CD14-positive monocyte (primary cell): Measurements from ENCODE around the gene EFCAB7. TPM values are rescaled to one million over a fixed set of nuclear protein-coding genes. Genes with fewer than 3 reads are reported as not detected.

Source experiments
- DNase-seq, 3 donors: peaks; one replicate each; pipeline ENCODE4 v3.0.0-alpha.2; 2011 to 2022
- H2AFZ ChIP-seq: 2 replicates; pipeline ENCODE4 v1.6.0; 2012; ENCODE audit warnings: mild to moderate bottlenecking, low read depth, low read length, inconsistent platforms; ENCODE audit not compliant: insufficient read depth, poor library complexity, severe bottlenecking
- H3K27ac ChIP-seq, 2 donors: 1 replicate in 1 of 2; 2 replicates in 1 of 2; pipeline ENCODE4 v1.5.1; 2012 to 2013; ENCODE audit warnings: low read length in 2 of 2, control low read depth in 1 of 2, inconsistent platforms in 1 of 2, low read depth in 1 of 2, mild to moderate bottlenecking in 1 of 2
- H3K27me3 ChIP-seq, 2 donors: one replicate each; pipeline versions ENCODE4 v1.6.0 to v1.6.1; 2011 to 2013; ENCODE audit warnings: low read length in 2 of 2; ENCODE audit not compliant: control insufficient read depth in 2 of 2, insufficient read depth in 2 of 2
- H3K36me3 ChIP-seq, 2 donors: replicated peaks in 1 of 2; 1 replicate in 1 of 2; 2 replicates in 1 of 2; pipeline versions ENCODE4 v1.5.1 to v1.6.1; 2012 to 2013; ENCODE audit warnings: low read length in 2 of 2, control low read depth in 1 of 2, inconsistent platforms in 1 of 2, mild to moderate bottlenecking in 1 of 2; ENCODE audit not compliant: insufficient read depth in 2 of 2, control insufficient read depth in 1 of 2
- H3K4me1 ChIP-seq, 2 donors: 1 replicate in 1 of 2; 2 replicates in 1 of 2; pipeline versions ENCODE4 v1.5.1 to v1.6.1; 2012 to 2013; ENCODE audit warnings: low read length in 2 of 2, control low read depth in 1 of 2, inconsistent platforms in 1 of 2, mild to moderate bottlenecking in 1 of 2, moderate library complexity in 1 of 2; ENCODE audit not compliant: insufficient read depth in 2 of 2, control insufficient read depth in 1 of 2
- H3K4me2 ChIP-seq: replicated peaks from 2 replicates; pipeline ENCODE3; 2012; ENCODE audit warnings: low read length, moderate library complexity, mild to moderate bottlenecking; ENCODE audit not compliant: poor library complexity, severe bottlenecking; ENCODE audit errors: extremely low read depth
- H3K4me3 ChIP-seq, 3 experiments: fragments of 200-600 bp in 1 of 3; sonication (generic) in 1 of 3; replicated peaks in 1 of 3; 1 replicate in 2 of 3; 2 replicates in 1 of 3; pipeline ENCODE4 v1.5.1; 2011 to 2013; ENCODE audit warnings: low read length in 3 of 3, mild to moderate bottlenecking in 3 of 3, control low read depth in 2 of 3, low read depth in 2 of 3, inconsistent platforms in 1 of 3, moderate library complexity in 1 of 3
- H3K79me2 ChIP-seq: 2 replicates; pipeline ENCODE4 v1.6.0; 2012; ENCODE audit warnings: mild to moderate bottlenecking, control low read depth, inconsistent platforms, low read length, moderate library complexity; ENCODE audit not compliant: insufficient read depth
- H3K9ac ChIP-seq: 2 replicates; pipeline ENCODE4 v1.6.0; 2017; ENCODE audit warnings: low read length, mild to moderate bottlenecking; ENCODE audit not compliant: insufficient read depth, poor library complexity, severe bottlenecking
- H3K9me3 ChIP-seq, 2 donors: replicated peaks in 1 of 2; 1 replicate in 1 of 2; 2 replicates in 1 of 2; pipeline versions ENCODE4 v1.5.1 to v1.6.1; 2012 to 2013; ENCODE audit warnings: low read length in 2 of 2, control low read depth in 1 of 2; ENCODE audit not compliant: control insufficient read depth in 1 of 2, insufficient read depth in 1 of 2
- H4K20me1 ChIP-seq: 2 replicates; pipeline ENCODE4 v1.6.0; 2012; ENCODE audit warnings: mild to moderate bottlenecking, low read length, control low read depth, moderate library complexity; ENCODE audit not compliant: insufficient read depth
- H3K27ac Mint-ChIP-seq, 7 donors: one replicate each; pipeline ENCODE4 v1.8.0; 2020; ENCODE audit warnings: mild to moderate bottlenecking in 7 of 7, mixed read lengths in 7 of 7, moderate library complexity in 6 of 7, inconsistent platforms in 2 of 7
- H3K27me3 Mint-ChIP-seq, 3 donors: one replicate each; pipeline ENCODE4 v1.8.0; 2021 to 2022; ENCODE audit warnings: low read depth in 3 of 3, mild to moderate bottlenecking in 3 of 3, mixed read lengths in 3 of 3, moderate library complexity in 3 of 3, inconsistent platforms in 1 of 3
- H3K36me3 Mint-ChIP-seq, 2 donors: one replicate each; pipeline ENCODE4 v1.8.0; 2020; ENCODE audit warnings: mixed read lengths in 2 of 2, inconsistent platforms in 1 of 2, mild to moderate bottlenecking in 1 of 2
- H3K4me1 Mint-ChIP-seq: one replicate; pipeline ENCODE4 v1.8.0; 2020; ENCODE audit warnings: mild to moderate bottlenecking, mixed read lengths
- H3K4me3 Mint-ChIP-seq, 2 donors: one replicate each; pipeline ENCODE4 v1.8.0; 2020; ENCODE audit warnings: mild to moderate bottlenecking in 2 of 2, mixed read lengths in 2 of 2, moderate library complexity in 1 of 2
- H3K9me3 Mint-ChIP-seq, 7 donors: one replicate each; pipeline ENCODE4 v1.8.0; 2020 to 2022; ENCODE audit warnings: mixed read lengths in 7 of 7, mild to moderate bottlenecking in 6 of 7, moderate library complexity in 6 of 7, inconsistent platforms in 2 of 7
- WGBS: methylation state at CpG from one replicate; pipeline ENCODE4 v1.1.5; 2013; ENCODE audit warnings: missing lambda C conversion rate; ENCODE audit not compliant: insufficient coverage; 5-methylcytosine and 5-hydroxymethylcytosine counted together
- intact Hi-C, 2 donors: fragments of 100-400 bp; cut with micrococcal nuclease; formaldehyde crosslinking; loops; one replicate each; pipeline versions ENCODE4 v1.15.0 to v1.15.1; 2023
- polyA plus RNA-seq, 3 donors: library from polyadenylated mRNA; depleted of rRNA in 1 of 3; unstranded in 2 of 3; stranded (reverse) in 1 of 3; fragments of 300-500 nt in 2 of 3; fragments of >200 nt in 1 of 3; fragmentation: Illumina TruSeq in 2 of 3; gene quantifications; 1 replicate in 2 of 3; 2 replicates in 1 of 3; pipeline ENCODE4 v1.2.3, GENCODE V29; 2012 to 2021
- TF ChIP-seq, protein P1 (sequence below): fragments of 200-600 bp; IDR thresholded peaks from one replicate; pipeline ENCODE4 v1.8.0; 2022; ENCODE audit warnings: antibody characterized with exemption, mild to moderate bottlenecking

The EFCAB7 gene
- polyA plus RNA-seq, 3 donors = 0.37 to 2.2 (median 0.92) TPM

- TF ChIP-seq, protein P1, sequence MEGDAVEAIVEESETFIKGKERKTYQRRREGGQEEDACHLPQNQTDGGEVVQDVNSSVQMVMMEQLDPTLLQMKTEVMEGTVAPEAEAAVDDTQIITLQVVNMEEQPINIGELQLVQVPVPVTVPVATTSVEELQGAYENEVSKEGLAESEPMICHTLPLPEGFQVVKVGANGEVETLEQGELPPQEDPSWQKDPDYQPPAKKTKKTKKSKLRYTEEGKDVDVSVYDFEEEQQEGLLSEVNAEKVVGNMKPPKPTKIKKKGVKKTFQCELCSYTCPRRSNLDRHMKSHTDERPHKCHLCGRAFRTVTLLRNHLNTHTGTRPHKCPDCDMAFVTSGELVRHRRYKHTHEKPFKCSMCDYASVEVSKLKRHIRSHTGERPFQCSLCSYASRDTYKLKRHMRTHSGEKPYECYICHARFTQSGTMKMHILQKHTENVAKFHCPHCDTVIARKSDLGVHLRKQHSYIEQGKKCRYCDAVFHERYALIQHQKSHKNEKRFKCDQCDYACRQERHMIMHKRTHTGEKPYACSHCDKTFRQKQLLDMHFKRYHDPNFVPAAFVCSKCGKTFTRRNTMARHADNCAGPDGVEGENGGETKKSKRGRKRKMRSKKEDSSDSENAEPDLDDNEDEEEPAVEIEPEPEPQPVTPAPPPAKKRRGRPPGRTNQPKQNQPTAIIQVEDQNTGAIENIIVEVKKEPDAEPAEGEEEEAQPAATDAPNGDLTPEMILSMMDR = no peak
- H4K20me1 ChIP-seq = no peaks in the 10 kb centered on the region
- intact Hi-C loops = no loop called here
- no peaks in the 10 kb centered on the region for H3K36me3 ChIP-seq
- H3K4me3 ChIP-seq = no peak overlapping the region
- no peak overlapping the region for H3K9ac ChIP-seq
- Mint-ChIP-seq H3K4me1 (no peaks in the 10 kb centered on the region), H3K27me3 (no peaks in the 10 kb centered on the region), H3K36me3 (peaks cover 0 to 14% of the 10 kb centered on the region in 2 donors), H3K27ac (peak overlapping the region in 1 of 7 donors; percentile 35), H3K9me3 (peaks cover 0 to 4% (median 2%) of the 10 kb centered on the region in 7 donors), H3K4me3 (no peak overlapping the region)
- peaks cover 8% of the 10 kb centered on the region for H3K79me2 ChIP-seq
- no peak for DNase-seq
- no peaks in the 10 kb centered on the region for H3K4me1 ChIP-seq
- no peak overlapping the region for H3K27ac ChIP-seq
- no peak overlapping the region for H2AFZ ChIP-seq
- H3K27me3 ChIP-seq = no peaks in the 10 kb centered on the region
- no peak overlapping the region for H3K4me2 ChIP-seq
- WGBS = no CpG with 5 or more reads among the region's 2 CpGs
- no peaks in the 10 kb centered on the region for H3K9me3 ChIP-seq
Observed at GRCh38 chr1:63516629-63517028, 6.7 kb upstream of the EFCAB7 start.

- Histone ChIP-seq H3K4me3 (peak overlapping the region; percentile 45 to 93 (median 62)), H3K9ac (peak overlapping the region; percentile 75), H3K79me2 (peaks cover 12% of the 10 kb centered on the region), H3K27me3 (no peaks in the 10 kb centered on the region), H2AFZ (peak overlapping the region; percentile 90), H3K4me2 (peak overlapping the region; percentile 71), H3K36me3 (peaks cover 0 to 3% of the 10 kb centered on the region in 2 donors), H3K4me1 (peaks cover 9 to 18% of the 10 kb centered on the region in 2 donors), H4K20me1 (no peaks in the 10 kb centered on the region), H3K27ac (peak overlapping the region; percentile 84 to 98), H3K9me3 (no peaks in the 10 kb centered on the region)
- intact Hi-C loops = loop anchor here in 1 of 2 donors (10.0 kb wide), 1 partner anchor 159 kb away; the partner anchor contains the start of gene ALG6
- peaks cover 4 to 6% of the 10 kb centered on the region in 2 donors for H3K36me3 Mint-ChIP-seq
- peak overlapping the region; percentile 95 to 99 (median 98) for H3K27ac Mint-ChIP-seq
- DNase-seq = no peak
- WGBS = 0% methylated on average over 7 of the region's 11 CpGs
- H3K4me1 Mint-ChIP-seq = peaks cover 19% of the 10 kb centered on the region
- TF ChIP-seq, protein P1 = no peak
- peak overlapping the region; percentile 91 to 97 for H3K4me3 Mint-ChIP-seq
- no peaks in the 10 kb centered on the region for H3K27me3 Mint-ChIP-seq
- no peaks in the 10 kb centered on the region for H3K9me3 Mint-ChIP-seq
Observed at GRCh38 chr1:63523738-63524137, 413 bp downstream of the EFCAB7 start.
